GM12873 (cell line): ENCODE results near the gene CCDC80.

Experiments used
- TF ChIP-seq, protein P1 (sequence below): IDR thresholded peaks from 2 replicates; pipeline ENCODE4 v1.5.1; 2012; ENCODE audit warnings: low read depth, mild to moderate bottlenecking, moderate library complexity, low read length, control low read depth; ENCODE audit not compliant: insufficient read depth; ENCODE audit errors: missing control alignments

Gene CCDC80

GRCh38 chr3:112611752-112612515 lies 29.0 kb downstream of the CCDC80 start:
- TF ChIP-seq, protein P1, sequence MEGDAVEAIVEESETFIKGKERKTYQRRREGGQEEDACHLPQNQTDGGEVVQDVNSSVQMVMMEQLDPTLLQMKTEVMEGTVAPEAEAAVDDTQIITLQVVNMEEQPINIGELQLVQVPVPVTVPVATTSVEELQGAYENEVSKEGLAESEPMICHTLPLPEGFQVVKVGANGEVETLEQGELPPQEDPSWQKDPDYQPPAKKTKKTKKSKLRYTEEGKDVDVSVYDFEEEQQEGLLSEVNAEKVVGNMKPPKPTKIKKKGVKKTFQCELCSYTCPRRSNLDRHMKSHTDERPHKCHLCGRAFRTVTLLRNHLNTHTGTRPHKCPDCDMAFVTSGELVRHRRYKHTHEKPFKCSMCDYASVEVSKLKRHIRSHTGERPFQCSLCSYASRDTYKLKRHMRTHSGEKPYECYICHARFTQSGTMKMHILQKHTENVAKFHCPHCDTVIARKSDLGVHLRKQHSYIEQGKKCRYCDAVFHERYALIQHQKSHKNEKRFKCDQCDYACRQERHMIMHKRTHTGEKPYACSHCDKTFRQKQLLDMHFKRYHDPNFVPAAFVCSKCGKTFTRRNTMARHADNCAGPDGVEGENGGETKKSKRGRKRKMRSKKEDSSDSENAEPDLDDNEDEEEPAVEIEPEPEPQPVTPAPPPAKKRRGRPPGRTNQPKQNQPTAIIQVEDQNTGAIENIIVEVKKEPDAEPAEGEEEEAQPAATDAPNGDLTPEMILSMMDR: no peak

- TF ChIP-seq, protein P1: no peak
Measured at GRCh38 chr3:112610121-112610520, 30.8 kb downstream of the CCDC80 start.

- TF ChIP-seq, protein P1: no peak
Measured at GRCh38 chr3:112607863-112608262, 33.1 kb downstream of the CCDC80 start.

DNA sequence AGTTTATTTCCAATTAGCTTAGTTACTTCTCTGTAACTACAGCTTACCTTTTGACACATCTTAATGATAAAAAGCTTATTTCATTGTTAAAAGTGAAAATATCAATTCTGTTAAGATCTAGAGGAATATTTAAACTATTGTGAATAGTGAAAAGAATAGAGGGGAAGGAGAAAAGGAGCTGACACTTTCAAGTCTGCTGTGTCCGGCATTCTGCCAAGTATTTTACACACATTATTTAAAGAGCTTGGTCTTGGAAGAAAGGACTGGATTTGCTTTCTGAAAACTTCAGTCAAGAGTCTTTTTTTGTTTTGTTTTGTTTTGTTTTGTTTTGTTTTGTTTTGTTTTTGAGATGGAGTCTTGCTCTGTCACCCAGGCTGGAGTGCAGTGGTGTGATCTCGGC lies 34.8 kb downstream of the CCDC80 start:
- TF ChIP-seq, protein P1: no peak

- TF ChIP-seq, protein P1: no peak
Measured at GRCh38 chr3:112605285-112605684, 35.7 kb downstream of the CCDC80 start.

GRCh38 chr3:112604536-112604935 lies 36.4 kb downstream of the CCDC80 start:
- TF ChIP-seq, protein P1: no peak

- TF ChIP-seq, protein P1: no peak
Measured at GRCh38 chr3:112602217-112602838, 38.6 kb downstream of the CCDC80 start.
